Measurements from ENCODE around the gene IRX3. TPM values are rescaled to one million over a fixed set of nuclear protein-coding genes. Genes with fewer than 3 reads are reported as not detected.

IRX3 gene
- 100 to 1,000 TPM in 1 of 3 donors, 10 to 100 TPM in 2; 18.4 to 127 (median 56.7) TPM for total RNA-seq

DNA sequence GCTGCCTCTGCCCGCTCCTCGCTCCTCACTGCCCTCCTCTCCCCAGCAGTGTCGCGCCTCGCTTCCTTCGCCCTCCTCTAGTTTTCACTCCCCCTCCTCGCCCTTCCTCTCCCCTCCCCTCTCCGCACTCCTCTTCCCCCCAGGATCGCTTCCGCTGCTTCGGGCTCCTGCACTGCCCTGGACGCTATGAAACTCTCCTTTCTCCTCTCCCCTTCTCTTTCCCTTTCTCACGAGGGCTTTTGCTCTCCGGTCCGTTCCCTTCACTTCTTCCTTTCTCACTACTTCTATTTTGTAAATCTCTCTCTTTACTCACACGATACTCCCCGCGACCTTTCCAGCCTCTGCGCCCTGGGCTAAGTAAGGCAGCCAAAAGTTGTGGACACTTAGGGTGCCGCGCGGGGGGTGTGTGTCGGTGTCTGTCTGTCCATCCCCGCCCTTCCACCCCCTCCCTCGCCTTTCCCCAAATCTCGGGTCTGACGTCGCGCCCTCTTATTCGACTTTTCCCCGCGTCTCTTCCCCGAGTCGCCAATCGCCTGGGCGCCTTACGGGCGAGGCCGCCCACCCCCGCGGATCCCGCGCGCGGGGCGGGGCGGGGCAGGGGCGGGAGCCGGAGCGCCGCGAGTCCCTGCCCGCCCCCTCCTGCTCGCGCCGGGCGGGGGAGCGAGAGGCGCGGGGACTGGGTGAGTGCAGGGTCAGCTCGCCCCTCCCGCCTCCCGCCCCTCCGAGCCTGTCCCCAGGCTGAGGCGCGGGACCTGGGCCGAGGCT is at the start of gene IRX3:
Gene IRX3, minus strand, starts transcription at position 422 of the 765 bp plus-strand sequence. CDS start 737 bp downstream, outside the sequence.
- intact Hi-C loops (cut with DNase I; ENCODE audit: low total_unique reads): loop anchor here (10.0 kb wide), 2 partner anchors 272 to 392 kb away; no protein-coding TSS in a partner anchor

GRCh38 chr16:54335230-54335629 is 48.6 kb upstream of the IRX3 start:
- DNase-seq (ENCODE audit: low spot score in 2 of 2): no peak
- Histone ChIP-seq H3K4me1 (no peaks in the 10 kb centered on the region), H3K36me3 (no peaks in the 10 kb centered on the region), H3K27ac (no peak overlapping the region), H3K27me3 (no peaks in the 10 kb centered on the region), H3K9me3 (no peaks in the 10 kb centered on the region), H3K4me3 (no peak overlapping the region)
- TF ChIP-seq POLR2A (IDR thresholded peaks at IDR 0.05) (no peak), CTCF (IDR thresholded peaks at IDR 0.05) (no peak), POLR2AphosphoS5 (IDR thresholded peaks at IDR 0.05) (no peak)
- intact Hi-C loops (cut with DNase I; ENCODE audit: low total_unique reads): no loop called here

More for the DNA sequence above, at the start of gene IRX3:
- Histone ChIP-seq H3K4me3 (peak within 1 kb of the TSS; percentile 80 to 99 (median 89)), H3K36me3 (no peaks in the 10 kb centered on the region), H3K4me1 (peaks cover 0 to 5% of the 10 kb centered on the region in 2 donors), H3K9me3 (peaks cover 0 to 7% of the 10 kb centered on the region in 2 donors), H3K27me3 (no peaks in the 10 kb centered on the region), H3K27ac (peak within 1 kb of the TSS; percentile 97 to 100)
- peak; percentile 95 for DNase-seq (ENCODE audit: low spot score in 2 of 2)
- peak; percentile 74 for TF ChIP-seq POLR2A (IDR thresholded peaks at IDR 0.05)
- TF ChIP-seq POLR2AphosphoS5 (IDR thresholded peaks at IDR 0.05): peak; percentile 76 to 85 (median 85)
- no peak for TF ChIP-seq CTCF (IDR thresholded peaks at IDR 0.05)

GRCh38 chr16:54334208-54334607 is 47.6 kb upstream of the IRX3 start:
- no peaks in the 10 kb centered on the region for H3K9me3 ChIP-seq
- H3K4me3 ChIP-seq: no peak overlapping the region
- no peak overlapping the region for H3K27ac ChIP-seq
- H3K27me3 ChIP-seq: no peaks in the 10 kb centered on the region
- intact Hi-C loops (cut with DNase I; ENCODE audit: low total_unique reads): no loop called here
- no peaks in the 10 kb centered on the region for H3K36me3 ChIP-seq
- DNase-seq (ENCODE audit: low spot score in 2 of 2): no peak
- no peaks in the 10 kb centered on the region for H3K4me1 ChIP-seq
- TF ChIP-seq POLR2A (IDR thresholded peaks at IDR 0.05) (no peak), POLR2AphosphoS5 (IDR thresholded peaks at IDR 0.05) (no peak), CTCF (IDR thresholded peaks at IDR 0.05) (no peak)

GRCh38 chr16:54331241-54332002 is 44.8 kb upstream of the IRX3 start:
- intact Hi-C loops (cut with DNase I; ENCODE audit: low total_unique reads): no loop called here
- no peaks in the 10 kb centered on the region for H3K36me3 ChIP-seq

More at GRCh38 chr16:54331241-54332002, 44.8 kb upstream of the IRX3 start:
- no peak for DNase-seq (ENCODE audit: low spot score in 2 of 2)
- H3K9me3 ChIP-seq: no peaks in the 10 kb centered on the region
- H3K4me1 ChIP-seq: no peaks in the 10 kb centered on the region
- no peak overlapping the region for H3K4me3 ChIP-seq
- TF ChIP-seq POLR2AphosphoS5 (IDR thresholded peaks at IDR 0.05) (no peak), POLR2A (IDR thresholded peaks at IDR 0.05) (no peak), CTCF (IDR thresholded peaks at IDR 0.05) (no peak)
- no peak overlapping the region for H3K27ac ChIP-seq
- H3K27me3 ChIP-seq: no peaks in the 10 kb centered on the region

All from breast epithelium (tissue), 4 donors.